Karpas-422 (cell line): ENCODE results near the gene ACYP1. TPM values are rescaled to one million over a fixed set of nuclear protein-coding genes. Genes with fewer than 3 reads are reported as not detected.

ENCODE experiments used
- DNase-seq: peaks from one replicate; pipeline ENCODE4 v3.0.0-alpha.2; 2015
- H2AFZ ChIP-seq: fragments of 200-600 bp; sonication (generic); 2 replicates; pipeline ENCODE4 v1.6.1; 2014; ENCODE audit warnings: antibody characterized with exemption, low read length, mixed read lengths
- H3K27ac ChIP-seq: fragments of 200-600 bp; sonication (generic); 2 replicates; pipeline ENCODE4 v1.5.1; 2014; ENCODE audit warnings: mild to moderate bottlenecking, low read length, moderate library complexity
- H3K27me3 ChIP-seq: fragments of 200-600 bp; sonication (generic); 2 replicates; pipeline ENCODE4 v1.6.1; 2014; ENCODE audit warnings: low read length, mixed read lengths
- H3K36me3 ChIP-seq: fragments of 200-600 bp; sonication (generic); 2 replicates; pipeline ENCODE4 v1.6.1; 2014; ENCODE audit warnings: low read length, mixed read lengths; ENCODE audit not compliant: insufficient read depth
- H3K4me1 ChIP-seq: fragments of 200-600 bp; sonication (generic); 2 replicates; pipeline ENCODE4 v1.6.1; 2014; ENCODE audit warnings: mild to moderate bottlenecking, low read length, mixed read lengths
- H3K4me2 ChIP-seq: fragments of 200-600 bp; sonication (generic); 2 replicates; pipeline ENCODE4 v1.6.1; 2014; ENCODE audit warnings: low read length, low read depth, mild to moderate bottlenecking; ENCODE audit not compliant: poor library complexity, severe bottlenecking
- H3K4me3 ChIP-seq: fragments of 200-600 bp; sonication (generic); 2 replicates; pipeline ENCODE4 v1.5.1; 2014; ENCODE audit warnings: mild to moderate bottlenecking, antibody characterized with exemption, low read length, mixed read lengths
- H3K79me2 ChIP-seq: fragments of 200-600 bp; sonication (generic); 2 replicates; pipeline ENCODE4 v1.6.1; 2014; ENCODE audit warnings: mild to moderate bottlenecking, low read length, mixed read lengths
- H3K9ac ChIP-seq: fragments of 200-600 bp; sonication (generic); 2 replicates; pipeline ENCODE4 v1.6.0; 2014; ENCODE audit warnings: low read length
- H3K9me2 ChIP-seq: fragments of 200-600 bp; sonication (generic), shearing (Covaris generic); replicated peaks from 2 replicates; pipeline ENCODE4 v1.6.0; 2014; ENCODE audit warnings: mild to moderate bottlenecking, low read length, moderate library complexity; ENCODE audit not compliant: insufficient read depth
- H3K9me3 ChIP-seq: fragments of 300-700, 200-600 bp; sonication (generic); 2 replicates; pipeline ENCODE4 v1.6.1; 2014; ENCODE audit warnings: low read length, mixed read lengths
- H4K20me1 ChIP-seq: fragments of 200-600 bp; sonication (generic); 2 replicates; pipeline ENCODE4 v1.6.1; 2014; ENCODE audit warnings: mild to moderate bottlenecking, antibody characterized with exemption, low read length, low read depth; ENCODE audit not compliant: insufficient read depth
- total RNA-seq: library from RNA; depleted of rRNA; stranded (reverse); fragments of >200 nt; shearing (Covaris generic); gene quantifications from 2 replicates; pipeline ENCODE4 v1.2.3, GENCODE V29; 2014; ENCODE audit warnings: low replicate concordance

Gene ACYP1
- total RNA-seq, 1 experiment from 2014 or later, result 84.2 TPM

- peaks cover 66% of the 10 kb centered on the region for H3K36me3 ChIP-seq
- H3K27ac ChIP-seq, result no peak overlapping the region
- no peaks in the 10 kb centered on the region for H4K20me1 ChIP-seq
- H2AFZ ChIP-seq, result no peak overlapping the region
- H3K4me2 ChIP-seq, result no peak overlapping the region
- H3K9me2 ChIP-seq, result no peaks in the 10 kb centered on the region
- no peaks in the 10 kb centered on the region for H3K4me1 ChIP-seq
- no peaks in the 10 kb centered on the region for H3K27me3 ChIP-seq
- H3K4me3 ChIP-seq, result no peak overlapping the region
- H3K9me3 ChIP-seq, result no peaks in the 10 kb centered on the region
- no peak overlapping the region for H3K9ac ChIP-seq
- H3K79me2 ChIP-seq, result peaks cover 5% of the 10 kb centered on the region; the same call in 1 of the 2 replicates
- DNase-seq, result no peak
Measured at GRCh38 chr14:75094896-75095295, 31.1 kb upstream of the ACYP1 start.

- Histone ChIP-seq H3K9me3 (no peaks in the 10 kb centered on the region), H3K79me2 (peaks cover 1% of the 10 kb centered on the region; the same call in 1 of the 2 replicates), H3K9me2 (no peaks in the 10 kb centered on the region), H2AFZ (no peak overlapping the region), H3K36me3 (peaks cover 60% of the 10 kb centered on the region), H3K27me3 (no peaks in the 10 kb centered on the region), H3K9ac (no peak overlapping the region), H3K4me1 (no peaks in the 10 kb centered on the region), H3K4me2 (no peak overlapping the region), H4K20me1 (no peaks in the 10 kb centered on the region), H3K27ac (no peak overlapping the region), H3K4me3 (no peak overlapping the region)
- DNase-seq, result no peak
Measured at GRCh38 chr14:75092698-75093097, 28.9 kb upstream of the ACYP1 start.

GRCh38 chr14:75091251-75091650 is 27.4 kb upstream of the ACYP1 start:
- no peaks in the 10 kb centered on the region for H3K27me3 ChIP-seq
- H2AFZ ChIP-seq, result no peak overlapping the region
- no peak overlapping the region for H3K4me3 ChIP-seq
- no peaks in the 10 kb centered on the region for H4K20me1 ChIP-seq
- DNase-seq, result no peak
- H3K27ac ChIP-seq, result no peak overlapping the region
- no peak overlapping the region for H3K4me2 ChIP-seq
- H3K9ac ChIP-seq, result no peak overlapping the region
- no peaks in the 10 kb centered on the region for H3K9me2 ChIP-seq
- no peaks in the 10 kb centered on the region for H3K79me2 ChIP-seq
- H3K36me3 ChIP-seq, result peaks cover 61% of the 10 kb centered on the region; the same call in 1 of the 2 replicates
- H3K4me1 ChIP-seq, result no peaks in the 10 kb centered on the region
- H3K9me3 ChIP-seq, result no peaks in the 10 kb centered on the region

GRCh38 chr14:75090353-75090752 is 26.5 kb upstream of the ACYP1 start:
- Histone ChIP-seq H3K9me2 (no peaks in the 10 kb centered on the region), H4K20me1 (no peaks in the 10 kb centered on the region), H3K9me3 (no peaks in the 10 kb centered on the region), H3K27me3 (no peaks in the 10 kb centered on the region), H3K27ac (no peak overlapping the region), H3K9ac (no peak overlapping the region), H3K4me1 (no peaks in the 10 kb centered on the region), H3K79me2 (no peaks in the 10 kb centered on the region), H2AFZ (no peak overlapping the region), H3K36me3 (peaks cover 60% of the 10 kb centered on the region), H3K4me2 (no peak overlapping the region), H3K4me3 (no peak overlapping the region)
- no peak for DNase-seq

GRCh38 chr14:75088566-75089373 is 24.9 kb upstream of the ACYP1 start:
- Histone ChIP-seq H3K4me3 (no peak overlapping the region), H4K20me1 (no peaks in the 10 kb centered on the region), H3K27me3 (no peaks in the 10 kb centered on the region), H3K9me2 (no peaks in the 10 kb centered on the region), H2AFZ (no peak overlapping the region), H3K4me1 (no peaks in the 10 kb centered on the region), H3K9ac (no peak overlapping the region), H3K9me3 (no peaks in the 10 kb centered on the region), H3K36me3 (peaks cover 59% of the 10 kb centered on the region), H3K4me2 (no peak overlapping the region), H3K27ac (no peak overlapping the region), H3K79me2 (no peaks in the 10 kb centered on the region)
- peak; percentile 88 for DNase-seq

- Histone ChIP-seq H3K36me3 (peaks cover 61% of the 10 kb centered on the region), H4K20me1 (no peaks in the 10 kb centered on the region), H3K27ac (no peak overlapping the region), H3K4me1 (no peaks in the 10 kb centered on the region), H3K9me3 (no peaks in the 10 kb centered on the region), H3K9ac (no peak overlapping the region), H3K4me2 (no peak overlapping the region), H2AFZ (no peak overlapping the region), H3K27me3 (no peaks in the 10 kb centered on the region), H3K4me3 (no peak overlapping the region), H3K79me2 (no peaks in the 10 kb centered on the region), H3K9me2 (no peaks in the 10 kb centered on the region)
- no peak for DNase-seq
Measured at GRCh38 chr14:75088153-75088552, 24.3 kb upstream of the ACYP1 start.

- H3K27me3 ChIP-seq, result no peaks in the 10 kb centered on the region
- H3K27ac ChIP-seq, result no peak overlapping the region
- no peaks in the 10 kb centered on the region for H3K9me2 ChIP-seq
- peaks cover 69% of the 10 kb centered on the region for H3K36me3 ChIP-seq
- H3K79me2 ChIP-seq, result no peaks in the 10 kb centered on the region
- H4K20me1 ChIP-seq, result no peaks in the 10 kb centered on the region
- no peak overlapping the region for H2AFZ ChIP-seq
- no peak overlapping the region for H3K4me2 ChIP-seq
- DNase-seq, result no peak
- no peaks in the 10 kb centered on the region for H3K9me3 ChIP-seq
- no peak overlapping the region for H3K4me3 ChIP-seq
- no peaks in the 10 kb centered on the region for H3K4me1 ChIP-seq
- no peak overlapping the region for H3K9ac ChIP-seq
Measured at GRCh38 chr14:75084513-75084912, 20.7 kb upstream of the ACYP1 start.

GRCh38 chr14:75083271-75083670 is 19.4 kb upstream of the ACYP1 start:
- H4K20me1 ChIP-seq, result no peaks in the 10 kb centered on the region
- H3K36me3 ChIP-seq, result peaks cover 68% of the 10 kb centered on the region
- H3K9me3 ChIP-seq, result no peaks in the 10 kb centered on the region
- H3K9me2 ChIP-seq, result no peaks in the 10 kb centered on the region
- no peak overlapping the region for H3K4me2 ChIP-seq
- peaks cover under 1% of the 10 kb centered on the region for H3K4me1 ChIP-seq
- DNase-seq, result no peak
- H2AFZ ChIP-seq, result no peak overlapping the region
- H3K4me3 ChIP-seq, result no peak overlapping the region
- no peak overlapping the region for H3K27ac ChIP-seq
- no peaks in the 10 kb centered on the region for H3K79me2 ChIP-seq
- H3K27me3 ChIP-seq, result no peaks in the 10 kb centered on the region
- H3K9ac ChIP-seq, result no peak overlapping the region
